Lung (tissue), 12 donors: ENCODE data around the gene CFI. TPM values are rescaled to one million over a fixed set of nuclear protein-coding genes. Genes with fewer than 3 reads are reported as not detected.

ENCODE experiments used
- ATAC-seq: fragments of 200-7000 bp; cut with Tn5 transposase; one replicate; pipeline ENCODE4 v1.9.1; 2020; ENCODE audit warnings: moderate number of reproducible peaks; ENCODE audit not compliant: insufficient read depth, low FRiP score
- DNase-seq, 3 donors: peaks; one replicate each; pipeline ENCODE4 v3.0.0-alpha.2; 2013 to 2017
- H3K27ac ChIP-seq, 2 donors: one replicate each; pipeline ENCODE4 v1.5.1; 2013; ENCODE audit warnings: mild to moderate bottlenecking in 2 of 2, moderate library complexity in 2 of 2, control low read depth in 1 of 2, inconsistent platforms in 1 of 2, low read depth in 1 of 2, low read length in 1 of 2
- H3K27me3 ChIP-seq, 3 donors: one replicate each; pipeline ENCODE4 v1.5.1; 2013; ENCODE audit warnings: low read length in 2 of 3; ENCODE audit not compliant: control insufficient read depth in 3 of 3, insufficient read depth in 3 of 3
- H3K36me3 ChIP-seq, 4 donors: one replicate each; pipeline ENCODE4 v1.5.1; 2013; ENCODE audit warnings: low read length in 4 of 4, mild to moderate bottlenecking in 1 of 4, moderate library complexity in 1 of 4; ENCODE audit not compliant: control insufficient read depth in 4 of 4, insufficient read depth in 4 of 4
- H3K4me1 ChIP-seq, 5 donors: one replicate each; pipeline ENCODE4 v1.5.1; 2013; ENCODE audit warnings: low read length in 5 of 5, mild to moderate bottlenecking in 2 of 5, moderate library complexity in 1 of 5; ENCODE audit not compliant: control insufficient read depth in 5 of 5, insufficient read depth in 5 of 5
- H3K4me3 ChIP-seq: one replicate; pipeline ENCODE4 v1.5.1; 2013; ENCODE audit warnings: mild to moderate bottlenecking, control low read depth, moderate library complexity
- H3K9ac ChIP-seq, 2 donors: one replicate each; pipeline ENCODE4 v1.5.1; 2013; ENCODE audit warnings: low read length in 2 of 2, control low read depth in 1 of 2; ENCODE audit not compliant: insufficient read depth in 1 of 2
- H3K9me3 ChIP-seq, 4 donors: one replicate each; pipeline ENCODE4 v1.5.1; 2013; ENCODE audit warnings: low read length in 3 of 4, mild to moderate bottlenecking in 1 of 4, moderate library complexity in 1 of 4; ENCODE audit not compliant: control insufficient read depth in 4 of 4, insufficient read depth in 3 of 4
- WGBS, 2 donors: extraction: QIAGEN DNeasy Blood & Tissue Kit; methylation state at CpG; one replicate each; pipeline ENCODE4 v1.1.7; 2013; 5-methylcytosine and 5-hydroxymethylcytosine counted together
- polyA plus RNA-seq, 2 donors: library from polyadenylated mRNA; stranded (reverse); fragments of 200-250 nt; gene quantifications; one replicate each; pipeline ENCODE4 v1.2.1, GENCODE V29; 2013
- total RNA-seq, 2 donors: library from RNA; depleted of rRNA in 1 of 2; stranded (reverse); fragments of >200 nt in 1 of 2; gene quantifications; one replicate each; pipeline ENCODE4 v1.2.1, GENCODE V29; 2014 to 2021
- TF ChIP-seq, protein P1 (sequence below): IDR thresholded peaks from 2 replicates; pipeline ENCODE4 v1.5.1; 2012; ENCODE audit warnings: mild to moderate bottlenecking; ENCODE audit errors: control extremely low read depth, extremely low read depth
- donor health status: control.
- donor health status: control.
- donor health status: Bipolar disorder and iron deficiency.
- donor health status: healthy.
- donor health status: DM: yes; HTN: yes; CAD: no.

The CFI gene
- total and polyA plus RNA-seq, 4 donors: 38.2 to 150 (median 60.8) TPM

DNA sequence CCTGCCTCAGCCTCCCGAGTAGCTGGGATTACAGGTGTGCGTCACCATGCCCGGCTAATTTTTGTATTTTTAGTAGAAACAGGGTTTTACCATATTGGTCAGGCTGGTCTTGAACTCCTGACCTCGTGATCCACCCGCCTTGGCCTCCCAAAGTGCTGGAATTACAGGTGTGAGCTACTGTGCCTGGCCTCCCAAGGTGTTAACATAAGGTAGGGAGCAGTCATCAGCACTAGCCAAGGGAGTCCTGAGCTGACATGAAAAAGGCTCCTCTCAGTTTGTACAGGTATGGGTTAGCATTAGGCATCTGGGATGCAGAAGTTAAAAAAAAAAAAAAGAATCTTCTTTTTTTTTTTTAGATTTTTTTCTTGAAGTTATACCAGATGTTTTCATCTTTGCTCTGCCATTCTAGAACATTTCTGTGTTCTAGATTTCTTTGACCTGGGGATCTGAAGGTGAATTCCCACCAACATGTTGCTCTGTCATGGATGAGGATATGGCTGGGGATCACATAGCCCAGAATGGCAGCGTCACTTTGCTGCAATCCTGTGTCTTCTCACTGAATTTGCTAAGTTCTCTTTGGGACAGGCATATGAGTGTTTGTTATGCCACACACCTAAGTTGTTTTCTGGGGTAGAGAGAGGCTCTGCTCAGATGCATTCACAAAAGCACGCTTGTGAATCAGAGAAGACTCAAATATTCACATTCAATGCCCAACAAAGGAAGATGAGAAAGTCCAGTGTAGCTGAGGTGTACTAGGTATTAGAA lies 47.5 kb downstream of the CFI start:
- no peak overlapping the region for H3K9ac ChIP-seq
- no peaks in the 10 kb centered on the region for H3K36me3 ChIP-seq
- TF ChIP-seq, protein P1, sequence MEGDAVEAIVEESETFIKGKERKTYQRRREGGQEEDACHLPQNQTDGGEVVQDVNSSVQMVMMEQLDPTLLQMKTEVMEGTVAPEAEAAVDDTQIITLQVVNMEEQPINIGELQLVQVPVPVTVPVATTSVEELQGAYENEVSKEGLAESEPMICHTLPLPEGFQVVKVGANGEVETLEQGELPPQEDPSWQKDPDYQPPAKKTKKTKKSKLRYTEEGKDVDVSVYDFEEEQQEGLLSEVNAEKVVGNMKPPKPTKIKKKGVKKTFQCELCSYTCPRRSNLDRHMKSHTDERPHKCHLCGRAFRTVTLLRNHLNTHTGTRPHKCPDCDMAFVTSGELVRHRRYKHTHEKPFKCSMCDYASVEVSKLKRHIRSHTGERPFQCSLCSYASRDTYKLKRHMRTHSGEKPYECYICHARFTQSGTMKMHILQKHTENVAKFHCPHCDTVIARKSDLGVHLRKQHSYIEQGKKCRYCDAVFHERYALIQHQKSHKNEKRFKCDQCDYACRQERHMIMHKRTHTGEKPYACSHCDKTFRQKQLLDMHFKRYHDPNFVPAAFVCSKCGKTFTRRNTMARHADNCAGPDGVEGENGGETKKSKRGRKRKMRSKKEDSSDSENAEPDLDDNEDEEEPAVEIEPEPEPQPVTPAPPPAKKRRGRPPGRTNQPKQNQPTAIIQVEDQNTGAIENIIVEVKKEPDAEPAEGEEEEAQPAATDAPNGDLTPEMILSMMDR: no peak
- H3K27me3 ChIP-seq: no peaks in the 10 kb centered on the region
- WGBS, 2 donors: 84 to 93% methylated on average over 7 of the region's 7 CpGs
- H3K4me3 ChIP-seq: no peak overlapping the region
- no peaks in the 10 kb centered on the region for H3K4me1 ChIP-seq
- H3K9me3 ChIP-seq: no peaks in the 10 kb centered on the region
- ATAC-seq (no peak), DNase-seq (no peak)
- no peak overlapping the region for H3K27ac ChIP-seq

DNA sequence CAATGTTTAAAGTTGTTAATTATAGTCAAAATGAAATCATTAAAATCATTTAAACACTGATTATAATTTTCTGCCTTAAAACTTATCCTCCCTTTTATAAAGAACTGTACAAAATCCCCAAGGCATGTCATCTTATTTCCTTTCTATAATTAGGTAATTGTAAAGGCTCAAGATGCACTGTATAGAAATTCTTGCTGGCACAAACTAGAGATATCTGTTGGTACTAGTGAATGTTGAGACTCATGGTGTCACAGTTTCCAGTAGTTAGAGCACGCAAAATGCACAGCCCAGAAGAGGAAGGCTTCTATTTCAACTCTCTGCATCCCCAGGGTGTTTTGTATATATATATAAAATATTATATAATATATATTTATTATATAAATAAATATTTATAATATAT lies 49.3 kb downstream of the CFI start:
- no peak overlapping the region for H3K27ac ChIP-seq
- DNase-seq: no peak
- H3K4me1 ChIP-seq: no peaks in the 10 kb centered on the region
- H3K4me3 ChIP-seq: no peak overlapping the region
- H3K36me3 ChIP-seq: peaks cover 0 to 2% (median 0%) of the 10 kb centered on the region in 4 donors
- no peak for ATAC-seq
- H3K9me3 ChIP-seq: no peaks in the 10 kb centered on the region
- TF ChIP-seq, protein P1: no peak
- no peaks in the 10 kb centered on the region for H3K27me3 ChIP-seq
- WGBS, 2 donors: 0 to 57% methylated on average over 1 of the region's 1 CpG
- no peak overlapping the region for H3K9ac ChIP-seq

DNA sequence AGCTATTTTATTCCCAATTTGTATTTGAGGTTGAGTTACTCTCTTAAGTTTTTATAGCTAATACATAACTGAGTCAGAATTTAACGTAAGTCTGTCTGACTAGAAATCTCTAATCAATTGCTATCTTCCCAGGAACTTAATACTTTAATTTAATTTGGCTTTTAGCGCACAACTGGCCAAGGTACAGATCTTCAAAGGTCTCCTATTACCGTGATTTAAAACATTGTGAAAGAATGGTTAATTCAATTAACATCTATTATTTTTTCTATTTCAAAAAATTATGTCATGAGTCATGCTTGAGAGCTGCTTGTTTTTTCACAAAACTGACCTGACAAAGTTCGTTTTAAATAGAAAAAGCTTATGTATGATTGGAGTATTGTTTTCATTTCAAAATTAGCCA lies 49.9 kb downstream of the CFI start:
- TF ChIP-seq, protein P1: no peak
- Histone ChIP-seq H3K4me3 (no peak overlapping the region), H3K27me3 (no peaks in the 10 kb centered on the region), H3K9me3 (no peaks in the 10 kb centered on the region), H3K4me1 (no peaks in the 10 kb centered on the region), H3K27ac (no peak overlapping the region), H3K9ac (no peak overlapping the region), H3K36me3 (peaks cover 0 to 2% (median 0%) of the 10 kb centered on the region in 4 donors)
- DNase-seq (no peak), ATAC-seq (no peak)
- WGBS, 2 donors: 94 to 97% methylated on average over 4 of the region's 4 CpGs
